HG03575 (cell line): ENCODE results near the gene ARHGDIG.
"Not testable (repeated sequence)": the region's sequence is repeated elsewhere in the genome, so short reads cannot be mapped to it uniquely, and the experiment has no call there.

Experiments
- ATAC-seq: cut with Tn5 transposase; IDR thresholded peaks from one replicate; pipeline ENCODE4 v1.9.1; 2021; ENCODE audit not compliant: unreplicated experiment, insufficient number of reproducible peaks, low FRiP score; ENCODE audit errors: extremely low read depth

The ARHGDIG gene

GRCh38 chr16:280552-280951, at the start of gene ARHGDIG:
TSS of gene ARHGDIG (plus strand) at chr16:280591. CDS start at chr16:280681, 90 bp downstream.
- no peak for ATAC-seq

GRCh38 chr16:230949-231348, 49.4 kb upstream of the ARHGDIG start:
- ATAC-seq: no peak

GRCh38 chr16:234468-235305, 45.7 kb upstream of the ARHGDIG start, which contains the start of gene FAM234A:
TSS of gene FAM234A (plus strand) at chr16:234821. CDS start at chr16:254414, 19,593 bp downstream.
- ATAC-seq: peak; percentile 56

- ATAC-seq: no peak
These were observed 40.5 kb upstream of the ARHGDIG start for GRCh38 chr16:239948-240277.

- ATAC-seq: no peak
These were observed 39.8 kb upstream of the ARHGDIG start for GRCh38 chr16:240559-240958.

GRCh38 chr16:242281-242680, 38.1 kb upstream of the ARHGDIG start:
- ATAC-seq: no peak

- ATAC-seq: no peak
These were observed 37.0 kb upstream of the ARHGDIG start for GRCh38 chr16:243348-243747.

- ATAC-seq: no peak
These were observed 35.3 kb upstream of the ARHGDIG start for GRCh38 chr16:245105-245504.

GRCh38 chr16:247027-247426, 33.4 kb upstream of the ARHGDIG start:
- no peak for ATAC-seq

- ATAC-seq: no peak
These were observed 31.0 kb upstream of the ARHGDIG start for GRCh38 chr16:249431-249830.

- ATAC-seq: no peak
These were observed 27.7 kb upstream of the ARHGDIG start for GRCh38 chr16:252366-253337.

- no peak for ATAC-seq
These were observed 26.6 kb upstream of the ARHGDIG start for GRCh38 chr16:253833-254232.

- no peak for ATAC-seq
These were observed 25.9 kb upstream of the ARHGDIG start for GRCh38 chr16:254461-254860.

- no peak for ATAC-seq
These were observed 25.2 kb upstream of the ARHGDIG start for GRCh38 chr16:255183-255582.

GRCh38 chr16:258091-258490, 22.3 kb upstream of the ARHGDIG start:
- ATAC-seq: not testable (repeated sequence)

- ATAC-seq: no peak
These were observed 21.2 kb upstream of the ARHGDIG start for GRCh38 chr16:259226-259625.

- ATAC-seq: no peak
These were observed 20.6 kb upstream of the ARHGDIG start for GRCh38 chr16:259814-260253.

- ATAC-seq: no peak
These were observed 20.1 kb upstream of the ARHGDIG start for GRCh38 chr16:260326-260725.

- ATAC-seq: no peak
These were observed 19.2 kb upstream of the ARHGDIG start for GRCh38 chr16:261031-261691.
